Activated CD4-positive, alpha-beta memory T cell treated with anti-CD3 and anti-CD28 coated beads, Interleukin-2, amount 10 ng/mL, durations not matched to agents 7 days and 5 days (primary cell): ENCODE data around the gene AHNAK. TPM values are rescaled to one million over a fixed set of nuclear protein-coding genes. Genes with fewer than 3 reads are reported as not detected.
A peak's percentile ranks its signal among the peaks of the same experiment; 100 is the strongest.

Experiments
- CTCF ChIA-PET: fragments of 350-600 bp; sonication (Branson Sonifier 250); formaldehyde crosslinking; loops from one replicate; lab custom pipeline; 2021; ENCODE audit warnings: antibody characterized with exemption, inconsistent platforms; lab: Charles Lee
- POLR2A ChIA-PET: fragments of 350-600 bp; sonication (Branson Sonifier 250); formaldehyde crosslinking; loops from one replicate; lab custom pipeline; 2021; ENCODE audit warnings: antibody characterized with exemption; lab: Charles Lee
- DNase-seq: peaks from one replicate; pipeline ENCODE4 v3.0.0-alpha.2; 2020
- H3K27ac Mint-ChIP-seq: one replicate; pipeline ENCODE4 v1.8.0; 2021; ENCODE audit warnings: mild to moderate bottlenecking, mixed read lengths
- H3K27me3 Mint-ChIP-seq: one replicate; pipeline ENCODE4 v1.8.0; 2021; ENCODE audit warnings: mixed read lengths
- H3K36me3 Mint-ChIP-seq: one replicate; pipeline ENCODE4 v1.8.0; 2021; ENCODE audit warnings: low read depth, mixed read lengths
- H3K4me1 Mint-ChIP-seq: one replicate; pipeline ENCODE4 v1.8.0; 2021; ENCODE audit warnings: mixed read lengths
- H3K4me3 Mint-ChIP-seq: one replicate; pipeline ENCODE4 v1.8.0; 2021; ENCODE audit warnings: mild to moderate bottlenecking, mixed read lengths
- H3K9me3 Mint-ChIP-seq: one replicate; pipeline ENCODE4 v1.8.0; 2021; ENCODE audit warnings: mixed read lengths
- total RNA-seq, 2 experiments: library from RNA; stranded (reverse); gene quantifications; one replicate each; pipeline ENCODE4 v1.2.3, GENCODE V29; 2021

Gene AHNAK
- total RNA-seq, 2 experiments from 2014 or later, result 323 to 360 TPM

DNA sequence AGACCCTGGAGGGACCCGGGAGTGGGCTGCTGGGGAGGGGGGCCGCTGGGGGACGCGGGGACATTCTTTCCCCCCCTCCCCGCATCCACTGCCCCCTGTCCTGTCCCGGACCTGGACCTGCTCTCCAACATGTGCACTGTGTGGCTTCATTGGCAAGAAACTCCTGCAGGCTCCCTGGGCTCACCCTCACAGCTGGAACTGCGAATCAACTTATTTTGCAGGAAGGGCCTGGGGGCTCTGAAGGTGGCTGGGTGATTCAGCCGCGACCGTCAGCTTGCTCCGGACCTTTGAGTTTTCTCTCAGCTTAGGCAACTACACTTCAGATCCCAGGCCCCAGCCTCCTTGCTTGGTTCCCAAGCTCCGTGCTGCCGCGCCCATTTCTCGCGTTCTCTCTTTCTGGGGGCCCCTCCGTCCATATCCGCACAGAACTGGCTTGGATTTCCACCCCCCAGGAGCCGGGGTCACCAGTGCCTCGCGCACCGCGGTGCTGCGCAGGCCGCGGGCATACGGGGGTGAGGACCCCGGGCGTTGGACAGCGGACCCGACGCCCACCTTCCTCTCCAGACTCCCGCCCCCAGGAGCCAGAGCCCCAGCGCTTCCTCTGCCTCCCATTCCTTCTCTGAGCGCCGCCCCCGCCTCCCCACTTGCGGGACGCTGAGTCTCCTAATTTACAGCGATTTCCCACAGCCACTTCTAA, 471 bp upstream of the AHNAK start:
- Mint-ChIP-seq H3K4me1 (peaks cover 64% of the 10 kb centered on the region), H3K27ac (peak overlapping the region; percentile 66), H3K36me3 (peaks cover 28% of the 10 kb centered on the region), H3K9me3 (no peaks in the 10 kb centered on the region), H3K27me3 (peaks cover 21% of the 10 kb centered on the region), H3K4me3 (peak overlapping the region; percentile 100)
- DNase-seq, result no peak
- POLR2A ChIA-PET, result interaction anchor here (0.7 to 11.2 kb wide), 11 partner anchors 9 to 309 kb away, joined by 3 to 364 read pairs (median 5); partner anchors contain the start of genes C11orf98, CSKMT, EEF1G and LBHD1
- CTCF ChIA-PET, result interaction anchor here (0.9 to 6.3 kb wide), 4 partner anchors 9 to 152 kb away, joined by 3 to 268 read pairs (median 7); no protein-coding TSS in a partner anchor

DNA sequence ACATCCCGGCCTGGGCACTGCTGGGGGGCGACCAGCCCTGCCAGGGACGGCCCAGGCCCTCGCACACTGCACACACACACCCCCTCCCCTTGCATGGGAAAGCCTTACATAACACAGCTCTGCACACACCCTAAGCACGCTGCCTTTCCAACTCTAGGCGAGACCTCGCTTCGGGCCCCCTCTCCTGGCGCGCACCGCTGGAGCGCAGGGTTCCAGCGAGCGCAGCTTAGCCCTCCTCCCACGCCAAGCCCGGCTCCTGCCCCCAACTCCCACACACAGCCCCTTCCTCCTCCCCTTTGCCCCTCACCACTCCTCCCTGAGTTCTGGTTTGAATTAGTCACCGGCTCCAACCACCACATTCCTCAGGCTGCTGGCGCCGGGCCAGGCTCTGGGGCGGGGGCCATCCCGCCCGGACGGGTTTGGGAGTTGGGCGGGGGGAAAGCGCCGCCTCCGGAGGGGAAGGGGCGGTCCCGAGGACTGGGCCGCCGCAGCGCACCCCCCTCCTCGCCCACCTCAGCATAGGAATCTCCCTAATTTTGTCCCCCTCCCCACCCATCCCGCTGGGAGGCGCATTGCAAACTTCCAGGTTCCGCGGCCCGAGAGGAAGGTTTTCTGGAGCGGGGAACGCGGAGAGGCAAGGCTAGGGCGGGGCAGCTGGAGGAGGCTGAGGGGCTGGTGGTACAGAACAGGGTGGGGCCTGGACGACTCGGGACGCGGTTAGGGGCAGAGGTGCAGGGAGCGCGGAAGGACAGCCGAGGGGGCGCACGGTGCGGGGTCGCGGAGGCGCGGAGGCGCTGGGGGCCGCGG, 966 bp downstream of the AHNAK start:
- ChIA-PET CTCF (interaction anchor here (0.9 to 10.3 kb wide), 4 partner anchors 10 to 152 kb away, joined by 4 to 268 read pairs (median 153); no protein-coding TSS in a partner anchor), POLR2A (interaction anchor here (1.0 to 11.2 kb wide), 7 partner anchors 11 to 120 kb away, joined by 3 to 364 read pairs (median 19); partner anchors contain the start of genes C11orf98, CSKMT, EEF1G and MTA2)
- peak overlapping the region; percentile 100 for H3K4me3 Mint-ChIP-seq
- peaks cover 64% of the 10 kb centered on the region for H3K4me1 Mint-ChIP-seq
- no peaks in the 10 kb centered on the region for H3K9me3 Mint-ChIP-seq
- peaks cover 42% of the 10 kb centered on the region for H3K36me3 Mint-ChIP-seq
- DNase-seq, result peak; percentile 48
- H3K27me3 Mint-ChIP-seq, result peaks cover 17% of the 10 kb centered on the region
- H3K27ac Mint-ChIP-seq, result peak overlapping the region; percentile 93

- H3K36me3 Mint-ChIP-seq, result peaks cover 43% of the 10 kb centered on the region
- CTCF ChIA-PET, result interaction anchor here (0.9 to 10.3 kb wide), 4 partner anchors 11 to 151 kb away, joined by 4 to 268 read pairs (median 153); no protein-coding TSS in a partner anchor
- DNase-seq, result peak; percentile 52
- POLR2A ChIA-PET, result interaction anchor here (0.8 to 11.2 kb wide), 16 partner anchors 12 to 312 kb away, joined by 3 to 364 read pairs (median 4); partner anchors contain the start of genes C11orf98, CSKMT, EEF1G and MTA2
- H3K4me3 Mint-ChIP-seq, result peak overlapping the region; percentile 100
- no peaks in the 10 kb centered on the region for H3K9me3 Mint-ChIP-seq
- peaks cover 16% of the 10 kb centered on the region for H3K27me3 Mint-ChIP-seq
- H3K4me1 Mint-ChIP-seq, result peaks cover 66% of the 10 kb centered on the region
- peak overlapping the region; percentile 93 for H3K27ac Mint-ChIP-seq
These were observed 1.8 kb downstream of the AHNAK start for GRCh38 chr11:62544581-62545436.

DNA sequence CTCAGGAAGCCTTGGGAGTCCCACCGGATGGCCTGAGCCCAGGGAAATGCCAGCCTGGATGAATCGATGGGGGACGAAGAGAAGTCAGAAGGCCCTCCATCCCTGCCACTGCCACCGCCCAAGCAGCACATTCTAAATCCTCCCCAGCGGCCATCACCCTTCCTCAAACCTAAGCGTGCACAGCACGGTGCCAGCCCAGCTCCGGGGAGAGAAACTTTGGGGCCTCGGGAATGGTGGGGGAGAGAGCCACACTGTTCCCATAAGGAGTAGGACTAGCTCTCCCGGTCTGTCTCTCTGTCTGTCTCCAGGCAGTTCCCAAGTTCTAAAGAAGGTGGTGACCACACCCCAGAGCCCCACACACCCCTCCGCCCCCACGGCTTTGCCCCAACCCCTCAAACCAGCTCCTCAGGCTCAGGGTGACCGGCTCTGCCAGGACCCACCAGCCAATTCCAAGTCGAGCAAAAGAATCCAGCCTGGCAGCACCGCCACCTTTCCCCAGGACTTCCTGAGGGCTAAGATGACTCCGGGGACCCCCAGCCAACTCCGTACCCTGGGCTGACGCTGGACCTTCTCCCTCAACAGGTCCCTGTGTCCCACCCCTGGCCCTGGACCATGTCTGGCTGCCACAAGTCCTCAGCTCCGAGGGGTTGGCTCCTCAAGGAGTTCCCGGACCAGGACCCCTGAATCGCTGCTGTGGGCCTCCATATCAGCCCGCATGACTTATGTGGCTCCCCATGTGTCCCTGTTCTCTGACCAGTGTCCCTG, 2.7 kb downstream of the AHNAK start:
- H3K27ac Mint-ChIP-seq, result peak overlapping the region; percentile 93
- peak overlapping the region; percentile 100 for H3K4me3 Mint-ChIP-seq
- no peak for DNase-seq
- ChIA-PET POLR2A (interaction anchor here (0.8 to 11.2 kb wide), 20 partner anchors 13 to 338 kb away, joined by 3 to 364 read pairs (median 4); partner anchors contain the start of genes C11orf98, CSKMT, EEF1G and MTA2), CTCF (interaction anchor here (0.6 to 10.3 kb wide), 18 partner anchors 9 to 164 kb away, joined by 3 to 268 read pairs (median 8); partner anchors contain the start of genes EEF1G, MTA2 and TUT1)
- H3K36me3 Mint-ChIP-seq, result peaks cover 45% of the 10 kb centered on the region
- no peaks in the 10 kb centered on the region for H3K9me3 Mint-ChIP-seq
- H3K27me3 Mint-ChIP-seq, result peaks cover 11% of the 10 kb centered on the region
- peaks cover 73% of the 10 kb centered on the region for H3K4me1 Mint-ChIP-seq

GRCh38 chr11:62542750-62543567, 3.6 kb downstream of the AHNAK start:
- no peaks in the 10 kb centered on the region for H3K9me3 Mint-ChIP-seq
- H3K36me3 Mint-ChIP-seq, result peaks cover 52% of the 10 kb centered on the region

GRCh38 chr11:62542111-62542745, 4.4 kb downstream of the AHNAK start:
- H3K27me3 Mint-ChIP-seq, result no peaks in the 10 kb centered on the region
- peak overlapping the region; percentile 93 for H3K27ac Mint-ChIP-seq
- peaks cover 74% of the 10 kb centered on the region for H3K4me1 Mint-ChIP-seq
- POLR2A ChIA-PET, result interaction anchor here (0.9 to 11.2 kb wide), 18 partner anchors 14 to 299 kb away, joined by 3 to 364 read pairs (median 6); partner anchors contain the start of genes C11orf98, CSKMT, EEF1G and MTA2
- H3K4me3 Mint-ChIP-seq, result peak overlapping the region; percentile 100
- no peak for DNase-seq
- CTCF ChIA-PET, result interaction anchor here (0.8 to 10.3 kb wide), 26 partner anchors 14 to 339 kb away, joined by 3 to 268 read pairs (median 6); partner anchors contain the start of genes EEF1G, INTS5, LBHD1 and MTA2
- peaks cover 52% of the 10 kb centered on the region for H3K36me3 Mint-ChIP-seq
- H3K9me3 Mint-ChIP-seq, result no peaks in the 10 kb centered on the region

More at GRCh38 chr11:62542750-62543567, 3.6 kb downstream of the AHNAK start:
- H3K4me3 Mint-ChIP-seq, result peak overlapping the region; percentile 100
- H3K27me3 Mint-ChIP-seq, result peaks cover 4% of the 10 kb centered on the region
- ChIA-PET CTCF (interaction anchor here (0.5 to 10.3 kb wide), 42 partner anchors 9 to 381 kb away, joined by 3 to 268 read pairs (median 4); partner anchors contain the start of genes EEF1G, INTS5, LBHD1 and MTA2), POLR2A (interaction anchor here (0.6 to 11.2 kb wide), 23 partner anchors 13 to 339 kb away, joined by 3 to 364 read pairs (median 4); partner anchors contain the start of genes C11orf98, CSKMT, EEF1G and MTA2)
- H3K4me1 Mint-ChIP-seq, result peaks cover 76% of the 10 kb centered on the region
- H3K27ac Mint-ChIP-seq, result peak overlapping the region; percentile 93
- peak; percentile 80 for DNase-seq

DNA sequence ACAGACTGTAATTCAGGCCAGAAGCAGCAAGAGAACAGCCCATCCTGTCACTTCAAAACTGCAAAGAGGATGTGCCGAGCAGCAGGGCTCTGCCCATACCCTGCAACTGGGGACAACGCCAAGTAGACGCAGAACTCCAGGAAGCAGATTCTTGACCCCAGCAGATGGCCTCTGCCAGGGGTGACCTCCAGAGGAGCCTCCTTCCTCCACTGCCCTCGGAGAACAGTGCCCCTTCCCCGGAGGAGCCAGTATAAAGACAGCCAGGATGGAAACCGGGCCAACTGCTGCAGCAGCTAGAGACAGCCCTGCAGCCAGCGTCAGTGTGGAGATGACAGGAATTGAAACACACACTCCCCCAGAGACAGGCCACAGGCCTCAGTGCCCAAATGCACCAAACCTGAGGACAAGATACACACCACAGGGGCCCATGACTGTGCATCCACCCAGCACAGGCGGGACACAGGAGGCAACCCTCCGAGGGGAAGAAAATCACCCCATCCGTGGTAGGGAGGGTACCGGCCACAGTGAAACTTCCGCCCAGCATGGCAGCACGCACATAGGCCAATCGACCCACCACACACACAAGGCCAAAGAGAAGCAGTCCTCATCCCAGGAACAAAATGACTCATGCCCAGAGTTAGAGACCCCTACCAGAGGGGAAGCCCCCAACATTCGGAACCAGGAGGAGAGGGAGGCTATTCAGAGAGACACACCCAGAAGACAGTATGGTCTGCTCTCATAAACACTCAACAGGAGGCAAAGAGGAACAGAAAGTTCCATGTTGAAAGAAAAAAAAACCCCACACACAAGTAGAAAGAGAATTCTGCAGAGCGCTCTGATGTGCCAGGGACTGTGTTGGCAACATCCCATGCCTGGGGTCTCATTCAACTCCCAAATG, 5.6 kb downstream of the AHNAK start:
- Mint-ChIP-seq H3K4me3 (peak overlapping the region; percentile 100), H3K9me3 (no peaks in the 10 kb centered on the region), H3K27ac (peak overlapping the region; percentile 93), H3K4me1 (peaks cover 77% of the 10 kb centered on the region), H3K36me3 (peaks cover 57% of the 10 kb centered on the region), H3K27me3 (no peaks in the 10 kb centered on the region)
- peak; percentile 74 for DNase-seq
- ChIA-PET CTCF (interaction anchor here (1.7 to 10.3 kb wide), 8 partner anchors 15 to 147 kb away, joined by 4 to 268 read pairs (median 18); no protein-coding TSS in a partner anchor), POLR2A (interaction anchor here (0.9 to 11.2 kb wide), 7 partner anchors 15 to 300 kb away, joined by 3 to 364 read pairs (median 5); partner anchors contain the start of genes EEF1G and TUT1)

GRCh38 chr11:62539238-62539925, 7.2 kb downstream of the AHNAK start:
- POLR2A ChIA-PET, result interaction anchor here (0.6 to 11.2 kb wide), 8 partner anchors 17 to 342 kb away, joined by 3 to 364 read pairs (median 4); partner anchors contain the start of genes SLC3A2, TUT1 and UQCC3
- H3K36me3 Mint-ChIP-seq, result peaks cover 56% of the 10 kb centered on the region
- peak overlapping the region; percentile 100 for H3K4me3 Mint-ChIP-seq
- H3K9me3 Mint-ChIP-seq, result no peaks in the 10 kb centered on the region
- H3K27me3 Mint-ChIP-seq, result no peaks in the 10 kb centered on the region
- CTCF ChIA-PET, result interaction anchor here (0.7 to 10.3 kb wide), 9 partner anchors 13 to 146 kb away, joined by 3 to 256 read pairs (median 6); no protein-coding TSS in a partner anchor
- H3K27ac Mint-ChIP-seq, result peak overlapping the region; percentile 86
- peak; percentile 58 for DNase-seq
- peaks cover 79% of the 10 kb centered on the region for H3K4me1 Mint-ChIP-seq
